Right renal cortex interstitium (tissue), 3 donors: Measurements from ENCODE around the gene ZNF200. TPM values are rescaled to one million over a fixed set of nuclear protein-coding genes. Genes with fewer than 3 reads are reported as not detected.
"Not testable (repeated sequence)": the region's sequence is repeated elsewhere in the genome, so short reads cannot be mapped to it uniquely, and the experiment has no call there.

Experiments used
- DNase-seq, 3 donors: peaks; one replicate each; pipeline ENCODE4 v3.0.0-alpha.2; 2013; ENCODE audit warnings: low read depth in 3 of 3, low spot score in 2 of 3
- polyA plus RNA-seq, 3 donors: library from polyadenylated mRNA; unstranded; fragments of 120-200 nt; gene quantifications; one replicate each; pipeline ENCODE4 v1.2.1, GENCODE V29; 2013; ENCODE audit not compliant: insufficient read length in 3 of 3

The ZNF200 gene
- polyA plus RNA-seq, 3 donors: 14.6 to 18.0 (median 15.4) TPM

- DNase-seq: not testable (repeated sequence)
These were observed 29.0 kb downstream of the ZNF200 start for GRCh38 chr16:3205939-3206338.

GRCh38 chr16:3202903-3203539, 31.9 kb downstream of the ZNF200 start:
- no peak for DNase-seq

GRCh38 chr16:3198334-3199072, 36.5 kb downstream of the ZNF200 start:
- DNase-seq: no peak

- not testable (repeated sequence) for DNase-seq
These were observed 37.1 kb downstream of the ZNF200 start for GRCh38 chr16:3197694-3198333.

GRCh38 chr16:3195975-3196374, 39.0 kb downstream of the ZNF200 start:
- no peak for DNase-seq

- no peak for DNase-seq
These were observed 40.2 kb downstream of the ZNF200 start for GRCh38 chr16:3194792-3195191.

GRCh38 chr16:3193221-3194212, 41.4 kb downstream of the ZNF200 start:
- DNase-seq: no peak

- DNase-seq: no peak
These were observed 42.4 kb downstream of the ZNF200 start for GRCh38 chr16:3192476-3193019.

- no peak for DNase-seq
These were observed 44.0 kb downstream of the ZNF200 start for GRCh38 chr16:3190949-3191353.

- DNase-seq: no peak
These were observed 45.1 kb downstream of the ZNF200 start for GRCh38 chr16:3189869-3190268.

GRCh38 chr16:3188925-3189825, 45.8 kb downstream of the ZNF200 start:
- DNase-seq: no peak

GRCh38 chr16:3188675-3188924, 46.4 kb downstream of the ZNF200 start:
- no peak for DNase-seq

GRCh38 chr16:3187798-3188674, 46.9 kb downstream of the ZNF200 start, which contains the start of gene OR1F1:
Gene OR1F1, plus strand, starts transcription at chr16:3188204.
- DNase-seq: no peak

GRCh38 chr16:3186946-3187690, 47.8 kb downstream of the ZNF200 start:
- no peak for DNase-seq

- DNase-seq: no peak
These were observed 51.4 kb downstream of the ZNF200 start for GRCh38 chr16:3183445-3184139.

GRCh38 chr16:3182608-3183444, 52.1 kb downstream of the ZNF200 start:
- DNase-seq: no peak

GRCh38 chr16:3182293-3182607, 52.7 kb downstream of the ZNF200 start:
- DNase-seq: not testable (repeated sequence)
